Right ventricle myocardium inferior (tissue), 1 donor: ENCODE results near the gene GIMAP5. TPM values are rescaled to one million over a fixed set of nuclear protein-coding genes. Genes with fewer than 3 reads are reported as not detected.

Experiments
- ATAC-seq: fragments of 200-7000 bp; cut with Tn5 transposase; one replicate; pipeline ENCODE4 v1.9.1; 2020; ENCODE audit warnings: mild to moderate bottlenecking, moderate library complexity
- DNase-seq: peaks from one replicate; pipeline ENCODE4 v3.0.0; 2021; ENCODE audit errors: missing footprints
- intact Hi-C: fragments of 100-400 bp; cut with DNase I; formaldehyde crosslinking; loops from one replicate; pipeline ENCODE4 v1.11.0; 2022
- total RNA-seq: library from RNA; stranded (reverse); fragmentation: NEBNext Ultra II Directional; extraction: Animal tissue kit (Norgen Biotek cat#: 25700); gene quantifications from one replicate; pipeline ENCODE4 v1.2.1, GENCODE V29; 2021
- donor health status: DM: no; HTN: yes; CAD: no; lungs with severe emphysema.

The GIMAP5 gene
- total RNA-seq, 1 donor from 2014 or later, result 9.0 TPM

DNA sequence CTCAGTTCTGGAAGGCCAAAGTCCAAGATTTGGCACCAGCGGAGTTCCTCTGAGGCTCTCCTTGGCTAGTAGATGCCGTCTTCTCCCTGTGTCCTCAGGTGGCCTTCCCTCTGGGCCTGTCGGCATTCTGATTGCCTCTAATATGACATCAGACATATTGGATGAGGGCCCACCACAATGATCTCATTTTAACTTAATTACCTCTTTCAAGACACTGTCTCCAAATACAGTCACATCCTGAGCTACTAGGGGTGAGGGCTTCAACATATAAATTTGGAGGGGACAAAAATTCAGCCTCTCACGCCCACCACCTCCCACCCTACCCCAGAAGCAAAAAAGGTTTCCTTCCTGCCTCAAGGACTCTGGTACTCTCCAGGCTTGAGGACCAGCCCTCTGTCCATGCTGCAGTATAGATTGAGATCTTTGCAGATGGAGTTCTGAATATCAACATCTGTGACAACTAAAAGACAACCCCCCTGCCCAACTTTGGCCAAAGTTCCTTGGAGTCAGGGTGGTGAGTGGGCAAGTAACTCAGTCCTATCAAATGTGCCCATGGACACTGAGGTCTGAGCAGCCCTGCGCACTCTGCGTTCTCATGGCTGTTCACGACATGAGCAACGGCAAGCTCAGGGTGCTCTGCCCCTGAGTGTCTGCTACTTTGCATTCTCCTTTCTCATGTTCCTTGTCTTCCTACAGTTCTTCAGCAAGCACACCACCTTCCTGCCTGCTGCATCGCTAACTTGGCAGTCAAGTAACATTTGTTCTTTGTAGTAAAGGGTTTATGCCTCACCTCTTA, 51.5 kb downstream of the GIMAP5 start:
- ATAC-seq (peak; percentile 85), DNase-seq (peak; percentile 76)
- intact Hi-C loops, result no loop called here

DNA sequence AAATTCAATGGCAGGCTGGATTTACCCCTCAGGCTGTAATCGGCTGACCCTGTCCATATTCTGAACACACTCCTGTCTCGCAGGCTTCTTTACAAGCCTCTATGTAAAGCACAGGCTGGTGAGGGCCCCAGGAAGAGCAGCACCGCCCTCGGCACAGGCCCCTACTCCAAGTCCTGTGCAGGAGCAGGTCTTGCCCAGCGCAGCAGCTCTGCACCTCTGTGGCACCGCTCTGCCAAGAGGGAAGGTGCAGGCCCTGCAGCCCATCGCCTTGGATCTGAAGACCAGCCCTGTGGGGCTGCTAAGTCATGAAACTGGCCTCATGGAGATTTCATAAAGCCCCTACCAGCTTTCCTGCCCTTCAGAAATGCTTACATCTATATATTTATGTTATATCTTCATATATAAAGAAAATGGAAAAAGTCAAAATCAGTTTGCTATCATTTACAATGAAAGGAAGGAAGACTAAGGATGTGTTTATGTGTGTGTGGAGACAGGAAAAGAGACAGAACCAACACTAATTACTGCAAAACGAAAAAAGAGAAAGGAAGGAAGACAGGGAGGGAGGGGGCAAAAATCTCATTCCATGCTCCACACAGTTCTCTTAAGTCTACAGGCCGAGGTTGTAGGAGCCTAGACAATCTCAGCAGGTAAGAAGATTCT, 53.3 kb downstream of the GIMAP5 start:
- no peak for DNase-seq
- no peak for ATAC-seq

DNA sequence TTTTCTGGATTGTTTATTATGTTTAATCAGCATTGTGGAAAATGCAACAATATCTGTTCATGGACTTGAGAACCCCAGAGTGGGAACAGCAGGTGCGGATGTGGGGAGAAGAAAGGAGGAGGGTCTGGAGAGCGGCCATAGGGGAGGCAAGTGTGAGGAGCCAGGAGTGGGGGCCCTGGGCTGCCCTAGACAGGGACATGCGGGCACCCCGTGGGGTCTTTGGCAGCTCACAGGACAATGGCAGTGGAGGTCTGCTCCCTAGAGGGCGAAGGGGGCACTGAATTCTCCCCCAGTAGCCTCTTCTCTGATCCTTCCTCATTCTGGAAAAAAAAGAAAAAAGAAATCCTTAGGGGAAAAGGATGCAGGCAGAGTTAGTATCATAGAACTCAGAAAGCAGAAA, 54.1 kb downstream of the GIMAP5 start:
- intact Hi-C loops, result no loop called here
- ATAC-seq (no peak), DNase-seq (no peak)

More for the DNA sequence above, 53.3 kb downstream of the GIMAP5 start:
- intact Hi-C loops, result no loop called here

DNA sequence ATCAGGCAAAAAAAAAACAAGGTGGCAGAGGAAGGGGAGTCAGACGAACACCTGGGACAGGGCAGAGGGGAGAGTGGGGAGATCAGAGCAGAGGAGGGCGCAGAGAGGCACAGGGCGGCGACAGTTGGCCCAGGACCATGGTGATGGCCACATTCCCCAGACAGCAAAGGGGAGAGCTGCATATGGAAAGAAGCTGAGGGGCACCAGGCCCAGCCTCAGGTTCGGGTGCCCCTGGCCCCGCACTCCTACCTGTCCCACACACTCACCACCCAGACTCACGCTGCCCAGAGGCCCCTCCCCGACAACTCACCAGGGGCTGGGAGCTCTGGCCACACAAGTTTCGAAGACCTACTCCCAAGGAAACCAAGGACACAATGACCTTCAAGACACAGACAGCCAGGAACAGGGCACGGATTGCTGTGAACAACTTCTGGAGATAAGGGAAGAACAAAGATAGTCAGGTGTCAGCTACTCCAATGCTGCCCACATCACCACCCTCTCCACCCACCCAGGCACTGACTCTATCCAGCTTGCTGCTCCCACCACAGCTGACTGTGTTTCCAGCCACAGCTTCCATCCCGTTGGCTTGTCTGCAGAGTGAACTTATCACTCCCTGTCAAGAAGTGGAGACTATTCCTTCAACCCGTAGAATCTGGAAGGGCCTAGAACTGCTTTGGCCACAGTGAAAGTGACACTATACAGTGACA, 54.7 kb downstream of the GIMAP5 start:
- DNase-seq, result no peak

More for the DNA sequence above, 54.7 kb downstream of the GIMAP5 start:
- no peak for ATAC-seq
- intact Hi-C loops, result no loop called here

Other genes with a start within 250 kb of the GIMAP5 start
- gene GIMAP7, start 222.5 kb upstream of the GIMAP5 start, total RNA-seq, result 21.4 TPM
- gene GIMAP4, start 170.0 kb upstream of the GIMAP5 start, total RNA-seq, result 38.4 TPM
- gene GIMAP6, start 105.0 kb upstream of the GIMAP5 start, total RNA-seq, result 33.5 TPM
- 6.2 TPM for gene GIMAP2, start 51.7 kb upstream of the GIMAP5 start, total RNA-seq
- gene GIMAP1, start 20.8 kb upstream of the GIMAP5 start, total RNA-seq, result 5.8 TPM
- 43.1 TPM for gene TMEM176B, start 62.9 kb downstream of the GIMAP5 start, total RNA-seq
- 31.1 TPM for gene TMEM176A, start 63.4 kb downstream of the GIMAP5 start, total RNA-seq
- 0.27 TPM for gene AOC1, start 115.1 kb downstream of the GIMAP5 start, total RNA-seq
- gene KCNH2, start 240.9 kb downstream of the GIMAP5 start, total RNA-seq, result 97.3 TPM